Esophagus muscularis mucosa (tissue), 3 donors: Measurements from ENCODE around the gene VTI1A.

Source experiments
- EP300 ChIP-seq: sonication (generic); formaldehyde crosslinking; IDR thresholded peaks from one replicate; pipeline ENCODE4 v1.6.1; 2017; ENCODE audit warnings: antibody characterized with exemption
- TF ChIP-seq, protein P1 (sequence below), 3 experiments: fragments of 200-600 bp in 2 of 3; fragments of 450-650 bp in 1 of 3; sonication (generic) in 2 of 3; IDR thresholded peaks; one replicate each; pipeline ENCODE4 v1.5.1; 2017 to 2019; ENCODE audit warnings: antibody characterized with exemption in 3 of 3, mild to moderate bottlenecking in 2 of 3, moderate library complexity in 1 of 3

DNA sequence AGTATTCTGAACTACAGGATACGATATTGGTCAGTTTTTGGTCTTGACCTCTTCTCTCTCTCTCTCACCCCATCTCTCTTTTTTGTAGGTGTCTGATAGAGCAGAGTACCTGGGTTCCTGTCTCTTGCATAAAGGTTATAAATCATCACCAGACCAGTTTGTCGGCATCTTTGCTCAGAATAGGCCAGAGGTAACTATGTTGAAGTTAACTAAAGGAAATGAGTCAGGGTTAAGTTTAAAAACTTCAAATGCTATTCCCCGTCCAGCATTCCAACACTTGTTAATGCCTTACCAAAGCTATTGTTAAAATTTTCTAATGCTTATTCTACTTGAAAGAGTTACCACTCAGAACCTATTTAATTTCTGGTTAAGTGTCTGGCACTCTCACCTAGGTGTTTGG lies 42.4 kb upstream of the VTI1A start:
- TF ChIP-seq, protein P1, sequence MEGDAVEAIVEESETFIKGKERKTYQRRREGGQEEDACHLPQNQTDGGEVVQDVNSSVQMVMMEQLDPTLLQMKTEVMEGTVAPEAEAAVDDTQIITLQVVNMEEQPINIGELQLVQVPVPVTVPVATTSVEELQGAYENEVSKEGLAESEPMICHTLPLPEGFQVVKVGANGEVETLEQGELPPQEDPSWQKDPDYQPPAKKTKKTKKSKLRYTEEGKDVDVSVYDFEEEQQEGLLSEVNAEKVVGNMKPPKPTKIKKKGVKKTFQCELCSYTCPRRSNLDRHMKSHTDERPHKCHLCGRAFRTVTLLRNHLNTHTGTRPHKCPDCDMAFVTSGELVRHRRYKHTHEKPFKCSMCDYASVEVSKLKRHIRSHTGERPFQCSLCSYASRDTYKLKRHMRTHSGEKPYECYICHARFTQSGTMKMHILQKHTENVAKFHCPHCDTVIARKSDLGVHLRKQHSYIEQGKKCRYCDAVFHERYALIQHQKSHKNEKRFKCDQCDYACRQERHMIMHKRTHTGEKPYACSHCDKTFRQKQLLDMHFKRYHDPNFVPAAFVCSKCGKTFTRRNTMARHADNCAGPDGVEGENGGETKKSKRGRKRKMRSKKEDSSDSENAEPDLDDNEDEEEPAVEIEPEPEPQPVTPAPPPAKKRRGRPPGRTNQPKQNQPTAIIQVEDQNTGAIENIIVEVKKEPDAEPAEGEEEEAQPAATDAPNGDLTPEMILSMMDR (IDR thresholded peaks at IDR 0.05) = no peak
- TF ChIP-seq EP300 = no peak
